A673 (cell line): ENCODE results near the gene SH3BP5L. TPM values are rescaled to one million over a fixed set of nuclear protein-coding genes. Genes with fewer than 3 reads are reported as not detected.

ENCODE experiments used
- BruUV-seq: library from RNA; stranded (reverse); fragments of 400-500 nt; replicated peaks from 2 replicates; lab custom pipeline; 2021; lab: Mats Ljungman, UMichigan
- CTCF ChIA-PET: fragments of 300-600 bp; sonication (Branson Sonifier 250); formaldehyde crosslinking; loops from one replicate; lab custom pipeline; 2022; ENCODE audit warnings: antibody characterized with exemption; lab: Charles Lee
- POLR2A ChIA-PET: fragments of 300-600 bp; sonication (Branson Sonifier 250); formaldehyde crosslinking; loops from one replicate; lab custom pipeline; 2022; ENCODE audit warnings: antibody characterized with exemption; ENCODE audit not compliant: low non-redundant PET; lab: Charles Lee
- DNase-seq: peaks from one replicate; pipeline ENCODE4 v3.0.0-alpha.2; 2015; ENCODE audit warnings: low spot score
- H3K27ac ChIP-seq: fragments of 200-600 bp; sonication (generic); 2 replicates; pipeline ENCODE4 v1.5.1; 2016; ENCODE audit warnings: mixed run types, low read depth, mild to moderate bottlenecking, mixed read lengths, antibody characterized with exemption, low read length; ENCODE audit not compliant: poor library complexity, severe bottlenecking
- H3K27me3 ChIP-seq: fragments of 200-600 bp; sonication (generic); replicated peaks from 2 replicates; pipeline ENCODE4 v1.6.1; 2017; ENCODE audit warnings: mixed run types, low read depth, mild to moderate bottlenecking, mixed read lengths, antibody characterized with exemption, low read length; ENCODE audit not compliant: insufficient read depth, poor library complexity
- H3K36me3 ChIP-seq: fragments of 200-600 bp; sonication (generic); 2 replicates; pipeline ENCODE4 v1.6.1; 2016; ENCODE audit warnings: mixed run types, mild to moderate bottlenecking, mixed read lengths, antibody characterized with exemption, low read length; ENCODE audit not compliant: insufficient read depth, poor library complexity, severe bottlenecking
- H3K4me1 ChIP-seq: fragments of 200-600 bp; sonication (generic); 2 replicates; pipeline ENCODE4 v1.6.1; 2017; ENCODE audit warnings: mixed run types, mild to moderate bottlenecking, mixed read lengths, antibody characterized with exemption, low read length; ENCODE audit not compliant: insufficient read depth, poor library complexity, severe bottlenecking
- H3K4me3 ChIP-seq: fragments of 200-600 bp; sonication (generic); 2 replicates; pipeline ENCODE4 v1.5.1; 2016; ENCODE audit warnings: low read depth, mixed run types, mild to moderate bottlenecking, mixed read lengths, low read length; ENCODE audit not compliant: poor library complexity, severe bottlenecking
- H3K9me3 ChIP-seq: fragments of 200-600 bp; sonication (generic); 2 replicates; pipeline ENCODE4 v1.6.1; 2016; ENCODE audit warnings: mixed run types, low read depth, mild to moderate bottlenecking, mixed read lengths, antibody characterized with exemption, low read length; ENCODE audit not compliant: poor library complexity, severe bottlenecking
- EZH2 ChIP-seq: fragments of 200-600 bp; sonication (generic); IDR thresholded peaks from 2 replicates; pipeline ENCODE4 v1.6.1; 2017; ENCODE audit warnings: borderline replicate concordance, low read depth, mild to moderate bottlenecking, mixed read lengths, antibody characterized with exemption, low read length; ENCODE audit not compliant: poor library complexity, severe bottlenecking
- intact Hi-C: fragments of 100-400 bp; cut with micrococcal nuclease; formaldehyde crosslinking; loops from one replicate; pipeline ENCODE4 v1.10.0; 2022; ENCODE audit not compliant: unreplicated experiment
- total RNA-seq: library from RNA; stranded (reverse); gene quantifications from 2 replicates; pipeline ENCODE4 v1.2.3, GENCODE V29; 2021
- TF ChIP-seq, protein P1 (sequence below): fragments of 300-800, 200-600 bp; sonication (generic); conservative IDR thresholded peaks from 2 replicates; pipeline ENCODE4 v1.5.1; 2017; ENCODE audit warnings: low read depth, mild to moderate bottlenecking, antibody characterized with exemption, low read length, moderate library complexity, mixed read lengths

SH3BP5L gene
- total RNA-seq, 1 experiment from 2014 or later = 28.6 TPM

GRCh38 chr1:248828845-248829244 is 3.1 kb upstream of the SH3BP5L start:
- Histone ChIP-seq H3K9me3 (no peaks in the 10 kb centered on the region), H3K4me3 (no peak overlapping the region), H3K27ac (no peak overlapping the region), H3K4me1 (peaks cover 11% of the 10 kb centered on the region), H3K27me3 (peaks cover 5% of the 10 kb centered on the region), H3K36me3 (no peaks in the 10 kb centered on the region)
- BruUV-seq = no TSS peak
- ChIA-PET POLR2A (no interaction called here), CTCF (no interaction called here)
- intact Hi-C loops = no loop called here
- DNase-seq = no peak
- TF ChIP-seq, protein P1, sequence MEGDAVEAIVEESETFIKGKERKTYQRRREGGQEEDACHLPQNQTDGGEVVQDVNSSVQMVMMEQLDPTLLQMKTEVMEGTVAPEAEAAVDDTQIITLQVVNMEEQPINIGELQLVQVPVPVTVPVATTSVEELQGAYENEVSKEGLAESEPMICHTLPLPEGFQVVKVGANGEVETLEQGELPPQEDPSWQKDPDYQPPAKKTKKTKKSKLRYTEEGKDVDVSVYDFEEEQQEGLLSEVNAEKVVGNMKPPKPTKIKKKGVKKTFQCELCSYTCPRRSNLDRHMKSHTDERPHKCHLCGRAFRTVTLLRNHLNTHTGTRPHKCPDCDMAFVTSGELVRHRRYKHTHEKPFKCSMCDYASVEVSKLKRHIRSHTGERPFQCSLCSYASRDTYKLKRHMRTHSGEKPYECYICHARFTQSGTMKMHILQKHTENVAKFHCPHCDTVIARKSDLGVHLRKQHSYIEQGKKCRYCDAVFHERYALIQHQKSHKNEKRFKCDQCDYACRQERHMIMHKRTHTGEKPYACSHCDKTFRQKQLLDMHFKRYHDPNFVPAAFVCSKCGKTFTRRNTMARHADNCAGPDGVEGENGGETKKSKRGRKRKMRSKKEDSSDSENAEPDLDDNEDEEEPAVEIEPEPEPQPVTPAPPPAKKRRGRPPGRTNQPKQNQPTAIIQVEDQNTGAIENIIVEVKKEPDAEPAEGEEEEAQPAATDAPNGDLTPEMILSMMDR = no peak
- no peak for TF ChIP-seq EZH2

- Histone ChIP-seq H3K27ac (peak overlapping the region; percentile 95), H3K4me3 (peak overlapping the region; percentile 72), H3K36me3 (peaks cover 7% of the 10 kb centered on the region), H3K9me3 (no peaks in the 10 kb centered on the region), H3K4me1 (peaks cover 11% of the 10 kb centered on the region), H3K27me3 (no peaks in the 10 kb centered on the region)
- TF ChIP-seq, protein P1 = no peak
- no peak for TF ChIP-seq EZH2
- POLR2A ChIA-PET = interaction anchor here (0.7 kb wide), 1 partner anchor 12 kb away, joined by 3 read pairs; the partner anchor contains the start of gene ZNF672
- BruUV-seq = no TSS peak
- intact Hi-C loops = no loop called here
- CTCF ChIA-PET = interaction anchor here (0.6 to 1.7 kb wide), 4 partner anchors 12 to 81 kb away, joined by 3 to 8 read pairs (median 5); partner anchors contain the start of gene ZNF672
- no peak for DNase-seq
Observed at GRCh38 chr1:248825573-248825908, 174 bp downstream of the SH3BP5L start.

DNA sequence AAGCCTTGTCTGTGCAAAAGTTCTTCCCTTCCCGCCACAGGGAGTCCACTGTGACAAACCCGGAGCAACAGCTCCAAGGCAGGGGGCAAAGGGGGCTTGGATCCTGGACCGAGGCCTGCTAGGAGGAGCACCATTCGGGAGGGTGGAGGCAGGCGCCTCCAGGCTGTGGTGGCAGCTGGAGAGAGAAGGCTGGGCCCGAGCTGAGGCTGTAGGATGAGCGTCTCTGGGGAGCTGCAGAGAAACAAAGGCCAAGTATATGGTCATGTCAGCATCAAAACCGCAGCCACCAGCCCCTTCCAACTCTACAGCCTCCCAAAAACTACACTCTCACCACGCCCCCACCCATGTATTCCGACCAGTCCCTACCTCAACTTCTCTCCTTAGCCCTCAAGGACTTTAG is 579 bp downstream of the SH3BP5L start:
- no peaks in the 10 kb centered on the region for H3K27me3 ChIP-seq
- TF ChIP-seq EZH2 = no peak
- TF ChIP-seq, protein P1 = no peak
- ChIA-PET CTCF (interaction anchor here (0.6 to 1.7 kb wide), 3 partner anchors 13 to 82 kb away, joined by 3 to 8 read pairs (median 7); partner anchors contain the start of gene ZNF672), POLR2A (no interaction called here)
- peaks cover 11% of the 10 kb centered on the region for H3K36me3 ChIP-seq
- DNase-seq = no peak
- H3K9me3 ChIP-seq = no peaks in the 10 kb centered on the region
- peak overlapping the region; percentile 72 for H3K4me3 ChIP-seq
- intact Hi-C loops = no loop called here
- TSS peak; percentile 47 for BruUV-seq
- H3K27ac ChIP-seq = peak overlapping the region; percentile 95
- H3K4me1 ChIP-seq = peaks cover 11% of the 10 kb centered on the region
